ENCODE results near the gene TRAF6. TPM values are rescaled to one million over a fixed set of nuclear protein-coding genes. Genes with fewer than 3 reads are reported as not detected.

TRAF6 gene
- total and polyA plus RNA-seq, 11 donors, result 2.7 to 17.4 (median 12.8) TPM

DNA sequence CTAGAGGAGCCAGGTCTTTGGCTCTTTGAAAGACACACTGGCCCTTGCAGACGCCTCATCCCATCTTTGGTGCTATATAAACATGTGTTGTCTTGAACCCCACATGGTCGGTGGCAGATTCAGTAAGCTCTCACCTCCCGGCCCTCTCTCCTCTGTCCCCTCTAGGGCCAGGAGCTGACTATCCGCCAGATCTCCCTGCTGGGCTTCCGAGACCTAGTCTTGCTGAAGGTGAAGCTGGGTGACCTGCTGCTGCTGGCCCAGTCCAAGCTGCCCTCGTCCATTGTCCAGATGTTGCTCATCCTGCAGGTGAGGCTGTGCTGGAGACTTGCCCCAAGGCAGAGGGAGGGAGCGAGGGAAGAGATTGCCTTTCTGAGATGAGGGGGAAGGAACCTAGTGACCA, 63.9 kb downstream of the TRAF6 start:
- ATAC-seq, result no peak
- 89 to 99% (median 95%) methylated on average over 7 of the region's 7 CpGs for WGBS, 4 donors

DNA sequence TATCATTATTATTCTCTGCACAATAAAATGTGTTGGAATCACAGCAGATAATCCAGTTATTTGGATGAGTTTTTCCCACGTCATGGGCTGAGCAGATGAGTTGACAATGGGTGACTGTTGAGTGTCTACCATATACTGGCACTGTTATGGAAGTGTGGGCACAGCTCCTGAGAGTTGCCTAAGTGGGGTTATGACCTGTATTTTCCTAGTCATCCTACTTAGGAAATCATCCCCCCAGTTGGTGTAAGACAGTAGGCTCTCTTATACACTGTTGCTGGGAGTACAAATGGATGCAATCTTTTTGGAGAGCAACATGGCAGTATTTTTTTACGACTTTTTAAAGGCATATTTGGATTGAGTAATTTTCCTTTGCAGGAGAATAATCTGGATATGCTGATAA, 66.4 kb downstream of the TRAF6 start:
- H3K4me3 ChIP-seq, result no peak overlapping the region
- 91 to 98% (median 95%) methylated on average over 2 of the region's 2 CpGs for WGBS, 4 donors
- no peak for ATAC-seq
- intact Hi-C loops (cut with DNase I), result no loop called here
- DNase-seq, result no peak
- H3K36me3 ChIP-seq, result peaks cover 0 to 66% (median 0%) of the 10 kb centered on the region in 9 donors
- H3K27ac ChIP-seq, result no peak overlapping the region
- TF ChIP-seq, protein P1, sequence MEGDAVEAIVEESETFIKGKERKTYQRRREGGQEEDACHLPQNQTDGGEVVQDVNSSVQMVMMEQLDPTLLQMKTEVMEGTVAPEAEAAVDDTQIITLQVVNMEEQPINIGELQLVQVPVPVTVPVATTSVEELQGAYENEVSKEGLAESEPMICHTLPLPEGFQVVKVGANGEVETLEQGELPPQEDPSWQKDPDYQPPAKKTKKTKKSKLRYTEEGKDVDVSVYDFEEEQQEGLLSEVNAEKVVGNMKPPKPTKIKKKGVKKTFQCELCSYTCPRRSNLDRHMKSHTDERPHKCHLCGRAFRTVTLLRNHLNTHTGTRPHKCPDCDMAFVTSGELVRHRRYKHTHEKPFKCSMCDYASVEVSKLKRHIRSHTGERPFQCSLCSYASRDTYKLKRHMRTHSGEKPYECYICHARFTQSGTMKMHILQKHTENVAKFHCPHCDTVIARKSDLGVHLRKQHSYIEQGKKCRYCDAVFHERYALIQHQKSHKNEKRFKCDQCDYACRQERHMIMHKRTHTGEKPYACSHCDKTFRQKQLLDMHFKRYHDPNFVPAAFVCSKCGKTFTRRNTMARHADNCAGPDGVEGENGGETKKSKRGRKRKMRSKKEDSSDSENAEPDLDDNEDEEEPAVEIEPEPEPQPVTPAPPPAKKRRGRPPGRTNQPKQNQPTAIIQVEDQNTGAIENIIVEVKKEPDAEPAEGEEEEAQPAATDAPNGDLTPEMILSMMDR (IDR thresholded peaks at IDR 0.05), result no peak
- TF ChIP-seq POLR2A (IDR thresholded peaks at IDR 0.05), result no peak
- no peaks in the 10 kb centered on the region for H3K27me3 ChIP-seq
- H3K4me1 ChIP-seq, result peaks cover 0 to 9% (median 0%) of the 10 kb centered on the region in 12 donors
- no peaks in the 10 kb centered on the region for H3K9me3 ChIP-seq

More for the DNA sequence above, 63.9 kb downstream of the TRAF6 start:
- H3K9me3 ChIP-seq, result no peaks in the 10 kb centered on the region
- TF ChIP-seq, protein P1 (IDR thresholded peaks at IDR 0.05), result no peak
- TF ChIP-seq POLR2A (IDR thresholded peaks at IDR 0.05), result no peak
- H3K4me3 ChIP-seq, result no peak overlapping the region
- peaks cover 0 to 27% (median 9%) of the 10 kb centered on the region in 12 donors for H3K4me1 ChIP-seq
- H3K27me3 ChIP-seq, result no peaks in the 10 kb centered on the region
- peaks cover 0 to 51% (median 0%) of the 10 kb centered on the region in 9 donors for H3K36me3 ChIP-seq
- intact Hi-C loops (cut with DNase I), result no loop called here
- no peak overlapping the region for H3K27ac ChIP-seq
- no peak for DNase-seq

DNA sequence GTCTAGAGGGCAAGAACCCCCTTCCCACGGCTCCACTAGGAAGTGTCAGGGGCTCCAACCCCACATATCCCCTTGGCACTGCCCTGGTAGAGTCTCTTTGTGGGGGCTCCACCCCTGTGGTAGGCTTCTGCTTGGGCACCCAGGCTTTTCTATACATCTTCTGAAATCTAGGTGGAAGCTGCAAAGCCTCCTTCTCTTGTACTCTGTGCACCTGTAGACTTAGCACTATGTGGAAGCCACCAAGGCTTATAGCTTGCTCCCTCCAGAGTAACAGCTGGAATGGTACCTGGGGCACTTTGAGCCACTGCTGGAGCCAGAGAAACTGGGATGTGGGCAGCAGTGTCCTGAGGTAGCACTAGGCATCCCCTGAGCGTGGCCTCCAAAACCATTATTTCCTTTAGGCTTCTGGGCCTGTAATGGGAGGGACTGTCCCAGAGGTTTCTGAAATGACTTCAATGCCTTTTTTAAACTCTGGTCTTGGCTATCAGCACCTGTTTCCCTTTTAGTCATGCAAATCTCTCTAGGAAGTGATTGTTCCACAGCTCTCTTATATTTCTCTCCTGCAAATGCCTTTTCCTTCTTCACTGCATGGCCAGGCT, 68.4 kb downstream of the TRAF6 start:
- Histone ChIP-seq H3K9me3 (no peaks in the 10 kb centered on the region), H3K4me1 (peaks cover 0 to 9% (median 0%) of the 10 kb centered on the region in 12 donors), H3K36me3 (peaks cover 0 to 69% (median 4%) of the 10 kb centered on the region in 9 donors), H3K27ac (peak overlapping the region in 2 of 12 donors; percentile 8 to 29), H3K4me3 (no peak overlapping the region), H3K27me3 (no peaks in the 10 kb centered on the region)
- intact Hi-C loops (cut with DNase I), result no loop called here
- 73 to 84% (median 79%) methylated on average over 2 of the region's 2 CpGs for WGBS, 4 donors
- DNase-seq, result no peak
- ATAC-seq, result peak; percentile 56 to 70 (median 60)
- TF ChIP-seq POLR2A (IDR thresholded peaks at IDR 0.05), result no peak
- TF ChIP-seq, protein P1 (IDR thresholded peaks at IDR 0.05), result no peak

DNA sequence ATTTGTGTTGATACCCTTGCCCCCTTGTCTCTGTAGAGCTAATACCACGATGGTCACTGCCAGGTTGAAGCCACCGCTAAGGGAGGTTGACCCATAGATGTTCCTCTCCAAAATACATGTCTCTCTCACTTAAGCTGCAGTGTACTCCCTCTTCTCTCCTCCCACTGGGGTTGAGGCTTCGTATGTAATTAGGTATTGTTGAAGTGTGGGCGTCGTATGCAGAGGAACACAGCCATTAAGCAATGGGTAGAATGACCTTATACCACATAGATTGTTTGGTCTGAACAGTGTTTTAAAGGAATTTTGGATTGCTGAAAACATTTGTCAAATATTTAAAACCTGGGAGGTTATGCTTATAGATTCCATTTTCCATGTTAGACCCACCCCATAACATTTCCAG, 71.9 kb downstream of the TRAF6 start:
- WGBS, 4 donors, result 94 to 99% (median 95%) methylated on average over 5 of the region's 5 CpGs
- no peaks in the 10 kb centered on the region for H3K9me3 ChIP-seq
- H3K27ac ChIP-seq, result no peak overlapping the region
- H3K4me1 ChIP-seq, result peaks cover 0 to 7% (median 0%) of the 10 kb centered on the region in 12 donors
- intact Hi-C loops (cut with DNase I), result no loop called here
- TF ChIP-seq POLR2A (IDR thresholded peaks at IDR 0.05), result no peak
- TF ChIP-seq, protein P1 (IDR thresholded peaks at IDR 0.05), result no peak
- no peak overlapping the region for H3K4me3 ChIP-seq
- no peaks in the 10 kb centered on the region for H3K27me3 ChIP-seq
- H3K36me3 ChIP-seq, result peaks cover 0 to 85% (median 2%) of the 10 kb centered on the region in 9 donors
- no peak for ATAC-seq
- no peak for DNase-seq

Measured in heart left ventricle (tissue), 16 donors.